ENCODE measurements around the gene WDR72. TPM values are rescaled to one million over a fixed set of nuclear protein-coding genes. Genes with fewer than 3 reads are reported as not detected.

The WDR72 gene
- total RNA-seq, 1 experiment from 2014 or later: 3.9 TPM

DNA sequence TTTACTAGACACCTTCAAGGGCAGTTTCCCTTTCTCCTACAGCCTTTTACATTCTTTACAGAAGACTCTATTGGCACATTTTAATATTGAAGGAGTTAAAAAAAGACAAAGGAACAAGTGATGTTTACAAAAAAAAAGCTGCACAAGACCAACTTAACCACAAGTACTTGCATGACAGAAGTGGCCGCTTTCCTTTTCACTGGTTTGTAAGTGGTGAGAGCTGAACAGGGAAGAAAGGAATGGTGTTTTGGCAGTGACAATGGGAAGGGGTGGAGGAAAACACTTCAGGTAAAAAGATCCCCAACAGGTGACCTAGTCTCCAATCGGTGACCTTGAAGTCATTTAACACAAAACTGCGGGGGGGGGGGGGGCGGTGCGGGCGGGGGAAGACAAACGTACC lies 1.1 kb downstream of the WDR72 start:
- H3K9me3 Mint-ChIP-seq (ENCODE audit: low read depth, unreplicated experiment): no peaks in the 10 kb centered on the region
- TF ChIP-seq, protein P1, sequence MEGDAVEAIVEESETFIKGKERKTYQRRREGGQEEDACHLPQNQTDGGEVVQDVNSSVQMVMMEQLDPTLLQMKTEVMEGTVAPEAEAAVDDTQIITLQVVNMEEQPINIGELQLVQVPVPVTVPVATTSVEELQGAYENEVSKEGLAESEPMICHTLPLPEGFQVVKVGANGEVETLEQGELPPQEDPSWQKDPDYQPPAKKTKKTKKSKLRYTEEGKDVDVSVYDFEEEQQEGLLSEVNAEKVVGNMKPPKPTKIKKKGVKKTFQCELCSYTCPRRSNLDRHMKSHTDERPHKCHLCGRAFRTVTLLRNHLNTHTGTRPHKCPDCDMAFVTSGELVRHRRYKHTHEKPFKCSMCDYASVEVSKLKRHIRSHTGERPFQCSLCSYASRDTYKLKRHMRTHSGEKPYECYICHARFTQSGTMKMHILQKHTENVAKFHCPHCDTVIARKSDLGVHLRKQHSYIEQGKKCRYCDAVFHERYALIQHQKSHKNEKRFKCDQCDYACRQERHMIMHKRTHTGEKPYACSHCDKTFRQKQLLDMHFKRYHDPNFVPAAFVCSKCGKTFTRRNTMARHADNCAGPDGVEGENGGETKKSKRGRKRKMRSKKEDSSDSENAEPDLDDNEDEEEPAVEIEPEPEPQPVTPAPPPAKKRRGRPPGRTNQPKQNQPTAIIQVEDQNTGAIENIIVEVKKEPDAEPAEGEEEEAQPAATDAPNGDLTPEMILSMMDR (IDR thresholded peaks at IDR 0.05; ENCODE audit: unreplicated experiment): no peak
- CTCF ChIA-PET: no interaction called here
- no peaks in the 10 kb centered on the region for H3K27me3 Mint-ChIP-seq (ENCODE audit: unreplicated experiment)
- peaks cover 6% of the 10 kb centered on the region for H3K36me3 Mint-ChIP-seq (ENCODE audit: insufficient read depth, unreplicated experiment)
- no peaks in the 10 kb centered on the region for H3K4me1 Mint-ChIP-seq (ENCODE audit: low read depth, unreplicated experiment)
- DNase-seq: no peak
- BruUV-seq (replicated peaks): no TSS peak
- H3K4me3 Mint-ChIP-seq (ENCODE audit: low read depth, unreplicated experiment): no peak overlapping the region
- H3K27ac Mint-ChIP-seq (ENCODE audit: unreplicated experiment): no peak overlapping the region
- intact Hi-C loops (cut with micrococcal nuclease; ENCODE audit: unreplicated experiment): no loop called here

DNA sequence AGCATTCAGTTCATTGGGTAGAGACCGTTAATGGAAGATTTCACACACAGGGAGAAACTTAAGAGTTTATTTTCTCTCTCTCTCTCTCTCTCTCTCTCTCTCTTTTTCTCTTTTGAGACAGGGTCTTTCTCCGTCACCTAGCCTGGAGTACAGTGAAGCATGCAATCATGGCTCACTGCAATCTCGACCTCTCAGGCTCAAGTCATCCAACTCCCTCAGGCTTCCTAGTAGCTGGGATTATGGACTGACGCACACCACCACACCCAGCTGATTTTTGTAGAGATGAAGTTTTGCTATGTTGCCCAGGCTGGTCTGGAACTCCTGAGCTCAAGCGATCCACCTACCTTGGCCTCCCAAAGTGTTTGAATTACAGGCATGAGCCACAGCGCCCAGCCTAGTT lies 1.6 kb downstream of the WDR72 start:
- DNase-seq: no peak
- H3K27ac Mint-ChIP-seq (ENCODE audit: unreplicated experiment): no peak overlapping the region
- H3K36me3 Mint-ChIP-seq (ENCODE audit: insufficient read depth, unreplicated experiment): peaks cover 6% of the 10 kb centered on the region
- H3K27me3 Mint-ChIP-seq (ENCODE audit: unreplicated experiment): no peaks in the 10 kb centered on the region
- TF ChIP-seq, protein P1 (IDR thresholded peaks at IDR 0.05; ENCODE audit: unreplicated experiment): no peak
- H3K9me3 Mint-ChIP-seq (ENCODE audit: low read depth, unreplicated experiment): no peaks in the 10 kb centered on the region
- H3K4me3 Mint-ChIP-seq (ENCODE audit: low read depth, unreplicated experiment): no peak overlapping the region
- CTCF ChIA-PET: no interaction called here
- intact Hi-C loops (cut with micrococcal nuclease; ENCODE audit: unreplicated experiment): no loop called here
- BruUV-seq (replicated peaks): no TSS peak
- no peaks in the 10 kb centered on the region for H3K4me1 Mint-ChIP-seq (ENCODE audit: low read depth, unreplicated experiment)

DNA sequence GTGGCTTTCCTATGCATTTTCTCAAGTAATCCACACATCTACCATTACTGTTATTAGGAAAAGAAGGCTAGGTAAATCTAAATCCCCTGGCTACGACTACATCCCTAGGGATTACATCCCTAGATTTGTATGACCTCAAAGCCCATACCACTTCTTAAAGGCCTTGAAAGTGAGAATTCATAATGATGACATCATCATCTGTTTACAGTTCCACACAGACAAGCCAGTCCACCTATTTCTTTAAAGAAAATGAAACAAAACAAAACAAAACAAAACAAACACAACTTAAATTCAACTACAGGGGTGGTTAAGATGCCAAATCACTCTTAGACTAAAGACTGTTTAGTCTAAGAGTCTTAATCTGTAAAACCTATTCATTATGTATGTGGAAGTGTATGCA lies 5.7 kb downstream of the WDR72 start:
- no peaks in the 10 kb centered on the region for H3K4me1 Mint-ChIP-seq (ENCODE audit: low read depth, unreplicated experiment)
- TF ChIP-seq, protein P1 (IDR thresholded peaks at IDR 0.05; ENCODE audit: unreplicated experiment): no peak
- CTCF ChIA-PET: no interaction called here
- no peak for DNase-seq
- H3K36me3 Mint-ChIP-seq (ENCODE audit: insufficient read depth, unreplicated experiment): no peaks in the 10 kb centered on the region
- H3K9me3 Mint-ChIP-seq (ENCODE audit: low read depth, unreplicated experiment): no peaks in the 10 kb centered on the region
- no peak overlapping the region for H3K27ac Mint-ChIP-seq (ENCODE audit: unreplicated experiment)
- H3K27me3 Mint-ChIP-seq (ENCODE audit: unreplicated experiment): no peaks in the 10 kb centered on the region
- BruUV-seq (replicated peaks): no TSS peak
- H3K4me3 Mint-ChIP-seq (ENCODE audit: low read depth, unreplicated experiment): no peak overlapping the region
- intact Hi-C loops (cut with micrococcal nuclease; ENCODE audit: unreplicated experiment): no loop called here

DNA sequence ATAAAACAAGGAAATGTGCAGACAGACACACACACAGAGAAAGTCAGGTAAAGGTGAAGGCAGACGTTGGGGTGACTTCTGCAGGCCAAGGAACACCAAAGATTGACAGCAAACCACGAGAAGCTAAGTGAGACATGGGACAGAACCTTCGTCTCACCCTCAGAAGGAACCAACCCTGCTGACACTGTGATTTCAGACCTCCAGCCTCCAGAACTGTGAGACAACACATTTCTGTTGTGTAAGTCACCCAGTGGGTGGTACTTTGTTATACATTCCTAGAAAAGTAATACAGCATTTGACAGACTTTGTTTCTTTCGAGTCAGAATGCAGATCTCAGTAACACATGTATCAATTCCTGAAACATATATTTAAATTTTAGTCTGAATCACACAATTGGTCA lies 7.1 kb downstream of the WDR72 start:
- intact Hi-C loops (cut with micrococcal nuclease; ENCODE audit: unreplicated experiment): no loop called here
- CTCF ChIA-PET: no interaction called here
- no TSS peak for BruUV-seq (replicated peaks)
- DNase-seq: no peak
- no peaks in the 10 kb centered on the region for H3K9me3 Mint-ChIP-seq (ENCODE audit: low read depth, unreplicated experiment)
- H3K4me1 Mint-ChIP-seq (ENCODE audit: low read depth, unreplicated experiment): no peaks in the 10 kb centered on the region
- H3K27ac Mint-ChIP-seq (ENCODE audit: unreplicated experiment): no peak overlapping the region
- no peaks in the 10 kb centered on the region for H3K27me3 Mint-ChIP-seq (ENCODE audit: unreplicated experiment)
- TF ChIP-seq, protein P1 (IDR thresholded peaks at IDR 0.05; ENCODE audit: unreplicated experiment): no peak
- H3K4me3 Mint-ChIP-seq (ENCODE audit: low read depth, unreplicated experiment): no peak overlapping the region
- no peaks in the 10 kb centered on the region for H3K36me3 Mint-ChIP-seq (ENCODE audit: insufficient read depth, unreplicated experiment)
